ENCODE measurements around the gene ALKAL2. TPM values are rescaled to one million over a fixed set of nuclear protein-coding genes. Genes with fewer than 3 reads are reported as not detected.

The ALKAL2 gene
- total RNA-seq, 1 donor from 2014 or later, result not detected

DNA sequence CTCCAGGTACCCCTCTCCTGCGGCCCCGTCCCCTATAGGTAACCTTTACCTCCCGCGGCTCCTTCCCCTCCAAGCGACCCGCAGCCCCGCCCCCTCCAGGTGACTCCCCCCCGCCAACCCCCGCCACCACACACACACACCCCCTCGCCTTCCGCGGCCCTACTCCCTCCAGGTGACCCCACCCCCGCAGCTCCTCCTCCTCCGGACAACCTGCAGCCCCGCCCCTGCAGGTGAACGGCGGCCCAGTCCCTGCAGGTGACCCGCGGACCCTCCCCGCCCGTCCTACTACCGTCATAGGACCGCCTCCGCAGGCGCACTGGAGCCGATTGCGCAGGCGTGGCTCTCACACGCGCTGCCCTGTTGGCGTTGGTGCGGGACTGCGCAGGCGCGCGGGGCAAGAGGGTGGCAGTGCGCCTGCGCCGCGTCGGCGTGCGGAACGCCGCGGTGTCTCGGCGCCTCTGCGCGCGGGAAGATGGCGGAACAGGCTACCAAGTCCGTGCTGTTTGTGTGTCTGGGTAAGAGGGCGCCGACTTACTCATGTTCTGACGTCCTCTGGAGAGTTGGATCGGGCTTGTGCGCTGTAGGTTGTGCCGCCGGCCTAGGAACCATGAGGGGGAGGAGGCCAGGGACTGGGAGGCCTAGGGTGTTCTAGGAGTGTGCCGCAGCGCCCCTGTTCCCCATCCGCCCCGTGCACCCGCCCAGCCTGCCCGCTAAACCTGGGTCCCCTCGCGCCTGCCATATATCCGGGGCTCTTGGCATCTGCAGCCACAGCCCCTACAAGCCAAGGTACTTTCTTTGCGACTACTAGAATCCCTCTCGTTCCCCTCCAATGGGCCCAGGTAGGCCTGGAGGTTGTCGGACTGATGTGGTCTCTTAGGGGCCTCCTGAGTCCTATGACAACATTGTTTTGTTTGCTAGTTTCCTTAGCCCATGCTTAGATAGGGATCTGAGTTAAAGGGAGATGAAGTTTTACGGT, 23.1 kb downstream of the ALKAL2 start, which contains the start of gene ACP1:
Gene ACP1 (plus strand): TSS at position 455 of the 976 bp plus-strand sequence. CDS start 18 bp downstream, at position 473.
- no peak for TF ChIP-seq CTCF (IDR thresholded peaks at IDR 0.05; ENCODE audit: insufficient read depth, low read length, severe bottlenecking)
- Histone ChIP-seq H3K4me3 (ENCODE audit: low read depth, low read length) (peak within 1 kb of the TSS; percentile 98), H3K27me3 (ENCODE audit: control insufficient read depth, insufficient read depth, low read length) (no peaks in the 10 kb centered on the region), H3K36me3 (ENCODE audit: control insufficient read depth, insufficient read depth, low read length) (no peaks in the 10 kb centered on the region)
- FAIRE-seq (no peak), DNase-seq (ENCODE audit: low read depth) (peak; percentile 93)

GRCh38 chr2:263774-264492, 24.0 kb downstream of the ALKAL2 start, which contains the start of gene SH3YL1:
TSS of gene SH3YL1 (minus strand) at chr2:264032. CDS start at chr2:263984, 48 bp downstream.
- FAIRE-seq (no peak), DNase-seq (ENCODE audit: low read depth) (peak; percentile 32)
- peaks cover 1% of the 10 kb centered on the region for H3K36me3 ChIP-seq (ENCODE audit: control insufficient read depth, insufficient read depth, low read length)
- no peaks in the 10 kb centered on the region for H3K27me3 ChIP-seq (ENCODE audit: control insufficient read depth, insufficient read depth, low read length)
- no peak for TF ChIP-seq CTCF (IDR thresholded peaks at IDR 0.05; ENCODE audit: insufficient read depth, low read length, severe bottlenecking)
- H3K4me3 ChIP-seq (ENCODE audit: low read depth, low read length), result peak within 1 kb of the TSS; percentile 98

DNA sequence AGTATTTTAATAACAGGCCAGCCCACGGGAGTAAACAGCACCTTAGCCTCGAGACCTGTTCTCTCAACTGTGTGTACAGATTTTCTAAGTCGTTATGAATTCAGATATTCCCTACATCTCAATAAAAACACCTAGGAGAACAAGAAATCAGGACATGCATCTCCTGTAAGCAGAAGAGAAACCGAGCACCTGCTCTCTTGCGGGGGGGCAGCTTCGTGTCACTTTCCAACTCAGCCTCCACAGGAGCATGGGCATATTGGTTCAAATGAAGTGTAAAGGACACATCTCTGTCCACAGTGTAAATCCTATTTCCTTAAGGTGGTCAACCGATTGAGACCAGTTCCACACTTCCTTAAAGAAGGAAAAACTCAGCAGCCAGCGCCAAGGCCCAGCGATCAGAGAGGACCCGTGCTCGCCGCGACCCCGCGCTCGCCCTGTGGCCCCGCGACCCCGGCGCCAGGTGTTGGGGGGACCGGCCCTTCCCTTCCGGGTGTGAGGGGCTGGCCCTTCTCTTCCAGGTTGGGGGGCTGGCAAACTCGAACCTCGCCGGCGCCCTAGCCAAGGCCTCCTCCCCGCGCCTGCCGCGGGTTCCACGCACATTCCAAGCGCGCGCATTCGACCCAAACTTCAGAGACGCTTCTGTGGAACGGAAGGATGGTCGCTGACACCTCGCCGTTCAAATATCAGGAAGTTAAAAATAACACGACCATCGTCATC, 24.7 kb downstream of the ALKAL2 start:
- peaks cover 3% of the 10 kb centered on the region for H3K36me3 ChIP-seq (ENCODE audit: control insufficient read depth, insufficient read depth, low read length)
- FAIRE-seq (no peak), DNase-seq (ENCODE audit: low read depth) (no peak)
- peak overlapping the region; percentile 98 for H3K4me3 ChIP-seq (ENCODE audit: low read depth, low read length)
- H3K27me3 ChIP-seq (ENCODE audit: control insufficient read depth, insufficient read depth, low read length), result no peaks in the 10 kb centered on the region
- TF ChIP-seq CTCF (IDR thresholded peaks at IDR 0.05; ENCODE audit: insufficient read depth, low read length, severe bottlenecking), result no peak

DNA sequence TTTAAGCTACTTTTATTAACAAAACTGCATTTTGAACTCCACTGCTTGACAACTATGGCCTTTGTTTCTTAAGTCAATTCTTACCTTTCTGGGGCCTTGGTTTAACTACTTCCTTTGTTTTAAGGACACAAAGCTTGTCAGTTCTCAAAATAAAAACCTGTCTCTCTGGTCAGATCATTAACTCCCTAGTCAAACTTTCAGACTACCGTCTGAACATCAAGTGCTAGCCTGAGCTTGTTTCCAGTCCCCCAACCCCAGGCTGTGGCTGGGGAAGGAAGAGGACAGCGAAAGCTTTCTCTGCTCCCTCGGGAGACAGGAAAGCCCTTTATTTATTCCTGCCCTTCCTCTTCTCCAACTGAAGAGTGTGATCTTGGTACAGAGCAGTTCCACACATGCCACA, 25.8 kb downstream of the ALKAL2 start:
- peaks cover 3% of the 10 kb centered on the region for H3K36me3 ChIP-seq (ENCODE audit: control insufficient read depth, insufficient read depth, low read length)
- no peak for FAIRE-seq
- no peak for TF ChIP-seq CTCF (IDR thresholded peaks at IDR 0.05; ENCODE audit: insufficient read depth, low read length, severe bottlenecking)
- peak; percentile 31 for DNase-seq (ENCODE audit: low read depth)
- H3K27me3 ChIP-seq (ENCODE audit: control insufficient read depth, insufficient read depth, low read length), result no peaks in the 10 kb centered on the region
- H3K4me3 ChIP-seq (ENCODE audit: low read depth, low read length), result no peak overlapping the region

- FAIRE-seq (peak; percentile 18), DNase-seq (ENCODE audit: low read depth) (no peak)
- H3K27me3 ChIP-seq (ENCODE audit: control insufficient read depth, insufficient read depth, low read length), result no peaks in the 10 kb centered on the region
- peaks cover 3% of the 10 kb centered on the region for H3K36me3 ChIP-seq (ENCODE audit: control insufficient read depth, insufficient read depth, low read length)
- no peak for TF ChIP-seq CTCF (IDR thresholded peaks at IDR 0.05; ENCODE audit: insufficient read depth, low read length, severe bottlenecking)
- no peak overlapping the region for H3K4me3 ChIP-seq (ENCODE audit: low read depth, low read length)
Measured at GRCh38 chr2:260507-261161, 27.3 kb downstream of the ALKAL2 start.

All from bronchial epithelial cell (primary cell).